GM12892 (cell line): ENCODE results near the gene PCNX1.
"Not testable (repeated sequence)": the region's sequence is repeated elsewhere in the genome, so short reads cannot be mapped to it uniquely, and the experiment has no call there.

Experiments used
- POLR2A ChIP-seq: IDR thresholded peaks from 2 replicates; pipeline ENCODE4 v1.6.1; 2011; ENCODE audit warnings: low read depth, low read length, control low read depth
- POLR2AphosphoS5 ChIP-seq: IDR thresholded peaks from 2 replicates; pipeline ENCODE4 v1.6.1; 2011; ENCODE audit warnings: low read depth, low read length, control low read depth

GRCh38 chr14:70866992-70867391 lies 40.3 kb upstream of the PCNX1 start:
- TF ChIP-seq POLR2A, POLR2AphosphoS5: not testable (repeated sequence)
